HG03045 (cell line): ENCODE measurements around the gene MLXIP.

Source experiments
- ATAC-seq: cut with Tn5 transposase; IDR thresholded peaks from one replicate; pipeline ENCODE4 v1.9.1; 2021; ENCODE audit warnings: mild to moderate bottlenecking, moderate library complexity; ENCODE audit not compliant: unreplicated experiment

MLXIP gene

DNA sequence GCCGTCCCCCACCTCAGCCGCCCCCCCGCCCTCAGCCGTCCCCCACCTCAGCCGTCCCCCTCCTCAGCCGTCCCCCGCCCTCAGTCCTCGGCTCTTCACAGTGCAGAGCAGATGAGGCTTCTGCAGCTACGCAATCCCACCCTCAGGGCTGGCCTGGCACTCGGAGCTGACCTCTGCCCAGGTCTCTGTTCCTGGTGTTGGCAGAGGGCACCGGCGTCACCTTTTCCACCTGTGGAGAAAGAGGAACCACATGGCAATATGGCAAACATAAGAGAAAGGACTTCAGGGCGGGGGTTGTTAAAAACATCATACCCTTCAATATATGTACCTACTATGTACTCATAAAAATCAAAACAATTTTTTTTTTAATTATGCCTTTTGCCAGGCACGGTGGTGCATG lies 45.8 kb downstream of the MLXIP start:
- ATAC-seq, result no peak

DNA sequence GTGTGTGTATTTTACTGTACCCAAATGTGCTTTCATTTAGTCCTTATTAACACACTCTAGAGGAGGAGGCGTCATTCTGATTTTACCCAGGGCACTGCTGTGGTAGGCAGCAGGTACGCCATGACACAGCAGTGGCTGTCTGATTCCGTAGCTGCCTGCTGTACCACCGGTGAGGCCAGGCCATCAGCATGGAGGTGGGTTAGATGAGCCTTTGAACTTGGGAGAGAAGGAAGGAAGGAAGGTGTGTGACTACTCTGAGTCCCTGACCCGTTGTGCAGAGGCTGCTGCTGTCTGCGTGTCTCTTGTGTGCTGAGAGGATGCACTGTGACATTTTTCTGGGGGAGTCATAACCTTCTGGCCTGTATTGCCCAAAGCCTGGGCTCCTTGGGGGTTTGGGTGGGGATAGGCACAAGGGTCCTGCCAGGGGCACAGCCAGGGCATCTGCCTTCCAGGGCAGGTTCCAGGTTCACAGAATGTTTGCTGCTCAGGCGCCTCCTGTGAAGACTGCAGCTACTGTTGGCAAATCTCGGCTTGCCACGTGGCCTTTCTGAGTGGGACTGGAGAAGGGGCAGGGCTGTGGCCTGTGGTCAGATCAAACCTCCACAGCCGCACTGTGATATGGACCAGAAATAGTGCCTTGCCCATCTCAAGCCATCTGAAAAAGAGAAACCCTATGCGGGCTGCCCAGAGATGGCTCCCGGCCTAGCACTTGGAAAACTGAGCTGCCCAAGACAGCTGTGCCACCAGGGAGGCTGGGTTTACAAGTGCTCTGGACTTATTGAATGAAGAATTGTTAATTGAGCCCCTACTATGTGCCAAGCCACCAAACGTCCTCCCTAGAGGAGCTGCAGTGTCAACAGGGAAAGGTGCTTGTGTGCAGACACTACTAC lies 47.1 kb downstream of the MLXIP start:
- no peak for ATAC-seq

DNA sequence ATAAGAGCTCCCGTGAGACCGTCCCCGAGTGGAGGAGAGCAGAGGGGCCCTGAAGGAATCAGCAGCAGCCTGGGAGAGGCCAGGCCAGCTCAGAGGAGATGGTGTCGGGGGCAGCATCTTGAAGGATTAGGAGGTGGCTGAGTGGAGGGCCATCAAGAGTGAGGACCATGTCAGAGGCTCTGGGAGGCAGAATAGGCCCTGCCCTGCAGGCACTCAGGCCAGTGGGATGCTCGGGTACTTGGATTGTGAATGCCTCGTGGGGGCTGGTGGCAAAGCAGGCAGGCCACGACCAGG lies 47.7 kb downstream of the MLXIP start:
- no peak for ATAC-seq

DNA sequence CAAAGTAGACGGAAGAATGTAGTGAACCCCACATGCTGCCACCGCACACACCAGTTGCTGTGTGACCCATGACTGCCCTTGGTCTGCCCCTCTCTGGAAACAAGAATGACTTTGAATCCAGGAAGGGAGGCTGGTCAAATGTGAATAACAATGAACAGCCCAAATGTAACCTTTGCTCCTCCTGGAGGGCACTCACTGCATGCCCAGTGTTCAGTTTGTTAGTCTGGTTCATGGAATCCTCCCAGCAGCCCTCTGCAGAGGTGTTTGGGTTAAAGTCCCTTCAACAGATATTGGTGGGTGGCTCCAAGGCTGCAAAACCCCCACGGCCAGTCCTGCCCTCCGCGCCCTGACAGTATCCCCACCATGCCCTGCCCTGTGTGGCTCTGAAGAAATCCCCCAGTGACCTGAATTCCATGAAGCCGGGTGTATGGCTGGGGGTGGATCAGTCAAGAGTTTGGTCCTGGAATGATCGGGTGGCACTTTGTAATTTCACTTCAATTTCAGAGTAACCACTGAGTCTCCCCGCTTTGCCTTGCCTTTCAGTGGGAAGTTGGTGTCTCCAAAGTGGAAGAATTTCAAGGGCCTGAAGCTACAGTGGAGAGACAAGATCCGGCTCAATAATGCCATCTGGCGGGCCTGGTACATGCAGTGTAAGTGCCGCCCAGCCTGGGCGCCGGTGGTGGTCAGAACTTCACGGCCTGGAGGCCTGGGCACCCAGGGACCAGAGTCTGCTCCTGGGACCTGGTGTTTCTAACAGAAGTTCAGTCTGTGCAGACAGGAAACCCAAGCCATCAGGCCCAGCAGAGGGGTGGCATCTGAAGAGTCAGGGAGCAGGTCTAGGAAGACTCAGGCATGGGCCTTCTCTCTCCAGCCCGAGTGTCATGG lies 48.4 kb downstream of the MLXIP start:
- no peak for ATAC-seq

DNA sequence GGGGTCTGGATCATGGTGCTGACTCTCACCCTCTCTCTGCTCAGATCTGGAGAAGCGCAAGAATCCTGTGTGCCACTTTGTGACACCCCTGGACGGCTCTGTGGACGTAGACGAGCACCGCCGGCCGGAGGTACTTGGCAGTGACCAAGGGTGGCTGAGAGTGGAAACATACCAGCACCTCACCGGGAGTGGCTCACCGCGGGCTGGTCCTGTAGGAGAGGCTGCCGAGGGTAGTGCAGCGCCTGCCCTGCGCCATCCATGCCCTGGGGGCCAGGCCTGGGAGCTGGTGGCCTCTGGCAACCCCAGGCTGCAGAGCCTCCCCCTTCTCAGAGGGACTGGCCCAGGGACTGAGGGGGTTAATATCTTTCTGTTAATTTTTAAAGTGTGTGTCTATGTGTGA lies 49.3 kb downstream of the MLXIP start:
- no peak for ATAC-seq

DNA sequence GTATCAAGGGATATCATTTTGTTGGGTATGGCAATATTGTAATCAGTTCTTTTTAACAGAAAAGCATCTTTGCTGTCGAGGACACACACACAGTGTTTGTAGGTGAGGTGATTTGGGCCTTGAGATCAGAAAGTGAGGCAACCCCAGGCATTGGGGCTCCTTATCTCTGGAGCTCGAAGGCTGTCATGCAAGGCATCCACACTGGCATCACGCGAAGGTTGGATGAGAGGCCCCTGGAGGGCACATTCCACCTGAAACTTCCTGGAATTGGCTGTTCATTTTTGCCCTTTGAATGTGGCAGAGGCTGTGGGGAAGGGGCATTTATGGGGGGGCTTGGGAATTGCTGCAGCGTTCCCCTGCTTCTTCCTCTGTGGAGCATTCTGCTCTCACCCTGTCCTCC lies 49.9 kb downstream of the MLXIP start:
- ATAC-seq, result no peak

DNA sequence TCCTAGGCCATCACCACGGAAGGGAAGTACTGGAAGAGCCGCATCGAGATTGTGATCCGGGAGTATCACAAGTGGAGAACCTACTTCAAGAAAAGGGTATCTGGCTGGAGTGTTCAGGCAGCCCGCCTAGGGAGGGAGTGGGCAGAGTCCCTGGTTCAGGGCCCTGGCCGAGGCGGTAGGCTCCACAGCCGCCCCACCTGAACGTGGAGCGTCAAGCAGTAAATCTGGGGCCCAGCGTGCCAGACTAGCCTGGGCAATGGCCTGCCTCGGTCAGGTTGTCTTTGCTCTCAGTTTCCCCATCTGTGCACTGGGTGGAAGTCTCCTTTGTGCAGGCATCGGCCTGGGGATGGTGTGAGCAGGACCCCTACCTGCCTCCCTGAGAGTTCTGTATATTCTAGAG lies 50.6 kb downstream of the MLXIP start:
- no peak for ATAC-seq

DNA sequence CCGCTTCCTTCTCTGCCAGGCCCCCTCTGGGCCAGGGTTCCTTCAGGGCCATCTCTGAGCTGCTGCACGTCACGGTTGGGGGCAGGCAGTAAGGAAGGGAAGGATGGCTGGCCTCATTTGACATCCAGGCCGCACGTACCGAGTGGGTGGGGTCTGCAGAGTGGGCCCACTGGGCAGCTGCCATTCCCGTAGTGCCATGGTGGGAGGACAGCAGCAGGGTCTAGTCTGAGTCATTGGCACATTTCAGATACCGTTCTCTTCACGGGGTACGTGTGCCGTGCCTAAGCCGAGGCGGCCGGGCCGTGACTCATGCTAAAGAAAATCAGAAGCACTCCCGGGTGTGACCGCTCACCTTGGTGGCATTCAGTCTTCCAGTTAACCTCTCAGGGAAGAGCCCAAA lies 51.6 kb downstream of the MLXIP start:
- no peak for ATAC-seq

DNA sequence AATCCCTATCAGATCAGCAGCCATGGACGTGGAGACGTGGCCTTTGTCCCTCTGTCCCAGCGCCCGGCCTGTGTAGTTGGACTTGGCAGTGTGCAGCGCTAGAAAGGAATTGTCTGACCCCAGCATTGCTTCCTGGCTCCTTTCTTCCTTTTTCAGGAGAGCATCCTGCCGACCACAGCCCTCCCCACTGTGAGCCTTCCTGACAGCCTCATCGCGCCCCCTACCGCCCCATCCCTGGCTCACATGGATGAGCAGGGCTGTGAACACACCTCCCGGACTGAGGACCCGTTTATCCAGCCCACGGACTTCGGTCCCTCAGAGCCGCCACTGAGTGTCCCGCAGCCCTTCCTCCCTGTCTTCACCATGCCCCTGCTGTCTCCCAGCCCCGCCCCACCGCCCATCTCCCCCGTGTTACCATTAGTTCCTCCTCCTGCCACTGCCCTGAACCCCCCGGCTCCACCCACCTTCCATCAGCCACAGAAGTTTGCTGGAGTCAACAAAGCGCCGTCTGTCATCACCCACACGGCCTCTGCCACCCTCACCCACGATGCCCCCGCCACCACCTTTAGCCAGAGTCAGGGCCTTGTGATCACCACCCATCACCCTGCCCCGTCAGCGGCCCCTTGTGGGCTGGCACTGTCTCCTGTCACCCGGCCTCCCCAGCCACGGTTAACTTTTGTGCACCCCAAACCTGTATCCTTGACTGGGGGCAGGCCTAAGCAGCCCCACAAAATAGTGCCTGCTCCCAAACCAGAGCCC lies 54.8 kb downstream of the MLXIP start:
- no peak for ATAC-seq

DNA sequence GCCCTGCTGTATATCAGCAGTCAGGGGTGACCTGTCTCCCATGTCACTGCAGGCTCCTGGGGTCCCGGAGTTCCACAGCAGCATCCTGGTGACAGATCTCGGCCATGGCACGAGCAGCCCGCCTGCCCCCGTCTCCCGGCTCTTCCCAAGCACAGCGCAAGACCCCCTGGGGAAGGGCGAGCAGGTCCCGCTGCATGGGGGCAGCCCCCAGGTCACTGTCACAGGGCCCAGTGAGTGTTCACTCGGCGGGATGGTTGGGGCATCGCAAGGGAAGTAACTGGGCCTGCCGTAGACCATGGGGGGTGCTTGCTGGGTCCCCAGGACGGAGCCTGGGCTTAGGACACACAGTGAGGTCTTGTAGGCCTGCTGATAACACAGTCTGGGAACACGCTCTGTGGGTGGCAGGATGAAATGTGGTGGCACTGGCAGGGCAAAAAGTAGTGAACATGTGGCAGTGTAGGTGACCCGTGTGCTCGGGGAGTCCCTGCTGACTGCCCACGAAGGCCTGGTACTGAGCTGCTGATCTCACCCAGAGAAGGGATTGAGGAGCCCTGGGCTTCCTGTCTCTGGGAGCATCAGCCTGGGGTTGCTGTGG lies 57.0 kb downstream of the MLXIP start:
- no peak for ATAC-seq

DNA sequence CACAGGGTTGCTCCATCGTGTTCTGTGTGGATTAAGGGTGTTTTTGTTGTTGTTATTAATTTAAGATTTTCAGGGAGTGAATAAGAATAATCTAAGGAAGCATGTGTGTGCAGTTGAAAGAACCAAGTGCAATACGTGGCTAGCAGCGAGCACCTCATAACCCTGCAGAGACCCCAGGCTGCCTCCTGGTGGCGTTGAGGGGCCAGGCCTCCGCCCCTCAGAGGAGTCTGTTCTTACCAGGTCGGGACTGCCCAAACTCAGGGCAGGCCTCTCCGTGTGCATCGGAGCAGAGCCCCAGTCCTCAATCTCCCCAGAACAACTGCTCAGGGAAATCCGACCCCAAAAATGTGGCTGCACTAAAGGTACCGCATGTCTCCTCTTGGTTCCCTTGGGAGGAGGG lies 58.7 kb downstream of the MLXIP start:
- ATAC-seq, result no peak

DNA sequence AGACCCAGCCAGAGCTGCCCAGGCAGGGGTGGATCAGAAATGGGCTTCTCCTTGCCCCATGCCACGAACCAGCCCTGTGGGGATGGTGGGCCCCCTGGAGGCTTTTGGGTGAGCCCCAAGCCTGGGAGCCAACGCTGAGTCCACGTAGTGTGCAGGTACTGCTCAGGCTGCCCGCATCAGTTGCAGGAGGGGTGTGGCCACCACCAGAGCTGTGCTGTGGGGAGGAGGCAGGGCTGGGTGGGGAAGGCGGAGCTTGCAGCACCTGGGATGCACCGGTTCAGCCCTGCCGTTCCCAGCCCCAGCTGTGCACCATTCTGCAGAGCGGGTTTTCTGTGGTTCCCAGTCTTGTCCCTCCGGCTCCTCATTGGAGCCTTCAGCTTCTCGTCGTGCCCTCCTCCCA lies 59.1 kb downstream of the MLXIP start:
- ATAC-seq, result no peak

DNA sequence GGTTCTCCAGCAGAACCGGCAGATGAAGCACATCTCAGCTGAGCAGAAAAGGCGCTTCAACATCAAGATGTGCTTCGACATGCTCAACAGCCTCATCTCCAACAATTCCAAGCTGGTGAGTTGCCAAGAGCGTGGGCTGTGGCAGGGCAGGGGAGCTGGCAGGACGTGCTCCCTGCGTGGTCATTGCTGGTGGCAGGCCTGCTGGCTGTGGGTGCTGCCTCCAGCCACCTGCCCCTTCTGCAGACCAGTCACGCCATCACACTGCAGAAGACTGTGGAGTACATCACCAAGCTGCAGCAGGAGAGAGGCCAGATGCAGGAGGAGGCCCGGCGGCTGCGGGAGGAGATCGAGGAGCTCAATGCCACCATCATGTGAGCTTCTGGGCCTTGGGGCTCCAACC lies 59.6 kb downstream of the MLXIP start:
- no peak for ATAC-seq

DNA sequence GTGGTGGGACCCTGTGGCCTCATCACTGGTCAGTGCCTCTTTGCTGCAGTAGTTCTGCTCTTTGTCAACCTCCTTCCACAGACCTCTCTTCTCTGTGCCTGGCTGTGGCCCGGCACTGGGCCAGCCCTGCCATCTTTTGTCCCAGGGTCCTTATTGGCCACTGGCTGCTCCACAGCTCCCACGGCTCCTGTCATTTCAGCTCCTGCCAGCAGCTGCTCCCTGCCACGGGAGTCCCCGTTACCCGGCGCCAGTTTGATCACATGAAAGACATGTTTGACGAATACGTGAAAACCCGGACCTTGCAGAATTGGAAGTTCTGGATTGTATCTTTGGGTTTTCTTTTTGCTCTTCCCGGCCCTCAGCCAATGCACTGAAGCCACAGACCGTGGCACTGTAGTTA lies 60.1 kb downstream of the MLXIP start:
- no peak for ATAC-seq

DNA sequence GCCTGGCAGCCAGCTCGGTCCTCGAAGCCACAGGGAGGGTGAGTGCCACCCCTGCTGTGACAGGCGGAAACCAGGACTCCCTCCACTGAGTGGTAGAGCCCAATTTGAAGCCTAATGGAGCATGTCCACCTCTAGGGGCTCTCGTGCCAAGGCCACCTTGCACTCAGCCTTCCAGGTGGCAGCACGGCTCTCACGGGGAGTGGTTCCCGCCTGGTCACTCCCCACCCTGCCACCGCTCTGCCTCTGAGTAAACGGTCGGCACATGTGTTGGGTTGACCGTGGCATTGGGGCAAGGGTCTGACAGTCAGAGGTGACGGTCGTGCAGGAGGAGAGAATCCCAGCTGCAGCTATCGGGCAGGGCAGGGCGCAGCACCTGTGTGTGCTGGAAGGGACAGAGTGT lies 60.7 kb downstream of the MLXIP start:
- no peak for ATAC-seq

DNA sequence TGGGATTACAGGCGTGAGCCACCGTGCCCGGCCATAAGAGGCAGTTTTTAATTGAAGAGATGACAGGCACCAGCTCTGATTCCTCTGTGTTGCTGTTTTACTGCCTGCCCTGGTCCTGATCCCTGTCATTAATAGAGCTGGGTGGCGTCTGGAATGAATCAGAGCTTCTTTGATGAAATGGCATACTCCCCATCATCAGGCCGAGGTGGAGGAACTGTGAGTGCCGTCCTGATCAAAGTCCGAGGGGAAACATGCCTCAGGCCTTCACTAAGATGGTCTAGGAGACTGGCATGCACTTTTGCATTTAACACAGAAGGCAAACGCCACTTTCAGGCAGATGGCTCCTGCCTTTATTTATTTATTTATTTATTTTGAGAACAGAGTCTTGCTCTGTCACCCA lies 61.4 kb downstream of the MLXIP start:
- no peak for ATAC-seq

DNA sequence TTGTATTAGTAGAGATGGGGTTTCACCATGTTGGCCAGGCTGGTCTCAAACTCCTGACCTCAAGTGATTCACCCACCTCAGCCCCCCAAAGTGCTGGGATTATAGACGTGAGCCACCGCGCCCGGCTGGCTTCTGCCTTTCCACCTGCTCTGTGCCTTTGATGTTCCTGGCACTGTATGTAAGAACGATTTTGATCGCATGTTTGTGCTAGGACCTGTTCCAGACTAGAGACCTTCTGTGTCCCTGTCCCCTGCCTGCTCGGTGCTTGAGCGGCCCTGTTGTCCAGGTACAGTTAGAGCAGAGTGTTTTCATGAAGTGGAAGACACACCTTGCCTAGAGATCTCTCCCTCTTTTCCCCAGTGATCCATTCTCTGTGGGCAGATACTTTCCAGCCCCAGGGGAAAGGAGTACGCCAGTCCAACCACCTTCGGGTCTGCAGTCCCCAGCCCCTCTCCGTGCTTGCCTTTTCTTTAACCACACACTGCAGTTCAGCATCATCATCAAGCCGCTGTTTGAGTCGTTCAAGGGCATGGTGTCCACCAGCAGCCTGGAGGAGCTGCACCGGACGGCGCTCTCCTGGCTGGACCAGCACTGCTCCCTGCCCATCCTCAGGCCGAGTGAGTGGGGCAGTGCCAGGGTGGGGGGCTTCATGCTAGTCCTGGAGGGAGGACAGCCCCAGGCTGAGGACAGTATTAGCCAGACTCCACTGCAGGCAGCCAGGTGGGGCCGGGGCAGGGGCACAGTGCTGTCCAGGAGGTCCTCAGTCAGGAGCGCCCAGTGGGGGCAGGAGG lies 62.1 kb downstream of the MLXIP start:
- ATAC-seq, result no peak

DNA sequence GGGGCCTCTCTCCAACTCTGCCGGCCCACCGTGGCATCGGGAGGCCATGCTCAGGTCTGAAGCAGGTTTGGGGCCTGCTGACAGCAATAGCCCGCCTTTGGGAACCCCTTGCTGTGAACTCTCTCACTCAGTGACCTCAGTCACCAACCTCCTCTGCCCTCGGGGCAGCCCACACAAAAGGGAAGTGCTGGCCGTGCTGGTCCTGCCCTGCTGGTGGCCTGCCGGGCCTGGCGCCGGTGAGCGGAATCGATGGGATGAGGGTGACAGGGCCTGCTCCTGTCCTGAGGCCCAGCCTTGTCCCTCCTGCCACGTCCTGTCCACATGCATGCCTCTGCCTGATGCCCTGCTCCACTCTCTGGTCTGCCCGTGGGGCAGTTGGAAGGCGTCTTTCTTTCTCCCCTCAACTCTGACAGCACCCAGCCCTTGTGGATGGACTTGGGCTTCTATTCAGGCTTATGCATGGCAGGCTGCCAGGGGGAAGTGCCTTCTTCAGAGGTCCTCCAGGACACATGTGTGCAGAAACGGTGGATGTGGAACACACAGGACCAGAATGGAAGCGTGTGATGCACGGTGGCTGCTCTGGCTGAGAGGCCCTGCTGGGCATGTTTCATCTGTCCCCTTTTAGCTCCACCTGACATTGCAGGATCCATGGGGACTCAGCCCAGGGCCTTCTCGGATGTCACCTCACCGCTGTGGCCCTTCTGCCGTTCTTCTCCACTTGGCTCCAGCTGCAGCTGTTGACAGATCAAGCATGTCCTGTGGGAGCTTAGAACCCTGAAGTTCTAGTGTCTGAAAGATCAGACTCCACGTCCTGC lies 63.6 kb downstream of the MLXIP start:
- ATAC-seq, result no peak

DNA sequence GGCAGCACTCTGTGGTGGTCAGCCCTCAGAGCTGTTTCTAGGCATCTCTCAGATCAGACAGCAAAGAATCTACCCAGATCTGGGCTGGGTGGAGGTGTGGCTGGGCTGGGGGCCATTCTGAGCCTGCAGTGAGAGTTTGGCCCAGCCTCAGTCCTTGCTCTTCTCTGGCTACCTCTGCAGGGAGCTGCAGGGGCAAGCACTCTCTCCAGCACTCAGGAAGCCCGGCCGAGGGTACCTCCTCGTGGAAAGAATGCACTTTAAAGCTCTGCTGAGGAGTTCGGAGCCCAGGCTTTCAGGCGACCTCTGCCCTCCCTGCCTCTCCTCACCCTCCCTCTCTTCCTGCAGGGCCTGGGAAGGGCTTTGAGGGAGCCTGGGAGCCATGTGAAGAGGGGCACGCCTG lies 64.3 kb downstream of the MLXIP start:
- ATAC-seq, result no peak

DNA sequence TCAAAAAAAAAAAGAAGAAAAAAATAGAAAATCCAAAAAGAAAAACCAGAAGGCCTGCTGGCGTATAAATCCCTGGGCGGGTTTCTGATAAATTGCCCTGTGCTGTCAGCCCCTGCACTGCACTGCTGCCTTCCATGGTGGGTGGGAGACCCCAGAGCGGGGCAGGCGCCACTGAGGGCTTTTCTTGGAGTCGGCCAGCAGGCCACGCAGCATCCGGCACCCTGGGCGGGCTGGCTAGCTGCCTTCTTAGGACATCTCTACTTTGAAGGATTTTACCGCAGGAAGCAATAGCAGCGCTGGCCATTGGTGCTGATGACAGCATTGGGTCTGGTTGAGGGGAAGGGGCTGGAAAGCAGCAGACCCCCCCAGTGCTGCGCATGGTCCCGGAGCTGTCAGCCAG lies 66.3 kb downstream of the MLXIP start:
- no peak for ATAC-seq
